H54 (cell line): ENCODE data around the gene LYPLA2.

Source experiments
- DNase-seq: peaks from one replicate; pipeline ENCODE4 v3.0.0; 2011; ENCODE audit warnings: low spot score, mixed read lengths; ENCODE audit not compliant: insufficient read length
- FAIRE-seq: peaks from 3 replicates; lab custom pipeline; 2011; peaks lifted over from hg19 to GRCh38; lab: Jason Lieb, UNC
- POLR2A ChIP-seq: IDR thresholded peaks from 2 replicates; pipeline ENCODE4 v1.6.1; 2011; ENCODE audit warnings: low read depth, mild to moderate bottlenecking, low read length

The LYPLA2 gene

DNA sequence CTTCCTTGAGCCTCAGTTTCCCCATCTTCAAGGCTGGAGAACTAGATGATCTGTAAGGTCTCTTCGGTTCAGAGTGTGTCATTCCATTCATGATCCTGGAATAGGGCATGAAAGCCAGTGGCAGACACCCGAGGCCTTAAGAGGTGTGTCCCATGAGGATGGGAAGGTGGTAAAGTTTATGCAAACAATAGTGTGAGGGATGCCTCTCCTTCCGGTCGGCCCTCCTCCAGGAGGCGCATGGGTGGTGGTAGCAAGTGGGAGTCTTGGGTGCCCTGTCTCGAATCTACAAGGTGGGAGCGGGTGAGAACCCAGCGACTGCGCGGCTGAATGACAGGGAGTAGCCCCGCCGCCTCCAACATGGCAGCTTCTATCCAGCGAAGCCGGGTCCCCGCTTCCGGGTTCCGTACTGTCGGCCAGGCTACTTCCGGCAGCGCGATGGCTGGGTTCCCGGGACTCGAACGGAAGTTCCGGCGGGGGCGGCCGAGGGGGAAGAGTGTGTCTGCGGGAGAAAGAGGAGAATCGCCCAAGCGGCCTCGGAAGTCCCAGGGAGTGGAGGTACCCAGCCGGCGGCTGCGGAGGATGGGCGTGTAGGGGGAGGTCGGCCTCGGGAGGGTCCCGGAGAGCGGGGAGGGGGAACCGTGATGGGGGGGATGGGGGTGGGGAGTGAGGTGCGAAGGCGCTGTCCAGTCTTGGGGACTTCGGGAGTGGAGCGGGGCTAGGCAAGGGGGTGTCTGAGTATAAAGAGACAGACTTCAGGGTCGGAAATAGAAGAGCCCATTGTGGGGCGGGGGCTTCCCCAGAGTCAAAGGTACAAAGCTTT is at the start of gene LYPLA2:
TSS of gene LYPLA2 (plus strand) at position 450 of the 820 bp plus-strand sequence. CDS start 1,538 bp downstream, outside the sequence.
- peak; percentile 73 for DNase-seq
- TF ChIP-seq POLR2A = peak; percentile 42; the same call in 1 of the 2 replicates
- no peak for FAIRE-seq

DNA sequence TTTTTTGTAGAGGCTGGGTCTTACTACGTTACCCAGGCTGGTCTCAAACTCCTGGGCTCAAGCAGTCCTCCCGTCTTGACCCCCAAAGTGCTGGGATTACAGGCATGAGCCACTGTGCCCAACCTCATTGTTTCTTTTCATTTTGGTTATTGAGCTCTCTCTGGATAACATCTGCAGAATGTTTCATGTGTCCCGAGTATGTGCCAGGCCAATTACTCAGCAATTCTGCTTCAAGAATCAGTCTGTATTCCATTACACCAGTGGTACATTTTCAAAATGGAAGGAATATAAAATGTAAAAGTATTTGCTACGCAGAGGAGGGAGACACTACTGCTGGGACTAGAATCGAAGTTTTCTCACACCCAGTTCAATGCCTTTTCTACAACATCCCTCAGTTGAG is 49.3 kb upstream of the LYPLA2 start:
- FAIRE-seq (no peak), DNase-seq (no peak)
- TF ChIP-seq POLR2A = no peak

DNA sequence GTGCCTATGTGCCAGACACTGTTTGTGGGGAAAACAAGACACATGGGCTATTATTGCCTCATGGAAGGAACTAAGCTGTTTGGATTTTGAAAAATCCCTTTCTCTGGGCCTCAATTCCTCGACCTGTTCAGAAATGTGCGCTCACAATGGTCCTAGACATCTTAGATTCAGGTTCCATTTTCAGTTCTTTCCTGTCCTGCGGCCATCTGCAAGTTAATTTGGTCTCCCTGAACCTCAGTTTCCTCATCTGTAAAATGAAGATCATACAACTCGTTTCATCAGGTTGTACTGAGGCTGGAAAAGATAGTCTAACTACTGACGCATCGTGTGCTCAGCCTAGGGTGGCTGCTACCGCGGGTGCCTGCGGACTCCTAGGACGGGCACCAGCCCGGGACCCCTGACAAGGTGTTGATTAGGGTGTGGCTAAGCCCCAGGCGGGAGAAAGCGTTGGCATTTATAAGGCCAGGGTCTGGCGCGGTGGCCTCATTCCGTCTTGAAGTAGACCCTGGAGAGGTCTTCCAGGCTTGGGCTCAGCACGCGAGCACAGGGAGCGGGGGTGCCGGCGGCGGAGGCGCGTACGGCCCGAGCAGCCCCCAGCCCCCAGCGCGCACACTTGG is 48.2 kb upstream of the LYPLA2 start:
- FAIRE-seq (no peak), DNase-seq (no peak)
- no peak for TF ChIP-seq POLR2A

DNA sequence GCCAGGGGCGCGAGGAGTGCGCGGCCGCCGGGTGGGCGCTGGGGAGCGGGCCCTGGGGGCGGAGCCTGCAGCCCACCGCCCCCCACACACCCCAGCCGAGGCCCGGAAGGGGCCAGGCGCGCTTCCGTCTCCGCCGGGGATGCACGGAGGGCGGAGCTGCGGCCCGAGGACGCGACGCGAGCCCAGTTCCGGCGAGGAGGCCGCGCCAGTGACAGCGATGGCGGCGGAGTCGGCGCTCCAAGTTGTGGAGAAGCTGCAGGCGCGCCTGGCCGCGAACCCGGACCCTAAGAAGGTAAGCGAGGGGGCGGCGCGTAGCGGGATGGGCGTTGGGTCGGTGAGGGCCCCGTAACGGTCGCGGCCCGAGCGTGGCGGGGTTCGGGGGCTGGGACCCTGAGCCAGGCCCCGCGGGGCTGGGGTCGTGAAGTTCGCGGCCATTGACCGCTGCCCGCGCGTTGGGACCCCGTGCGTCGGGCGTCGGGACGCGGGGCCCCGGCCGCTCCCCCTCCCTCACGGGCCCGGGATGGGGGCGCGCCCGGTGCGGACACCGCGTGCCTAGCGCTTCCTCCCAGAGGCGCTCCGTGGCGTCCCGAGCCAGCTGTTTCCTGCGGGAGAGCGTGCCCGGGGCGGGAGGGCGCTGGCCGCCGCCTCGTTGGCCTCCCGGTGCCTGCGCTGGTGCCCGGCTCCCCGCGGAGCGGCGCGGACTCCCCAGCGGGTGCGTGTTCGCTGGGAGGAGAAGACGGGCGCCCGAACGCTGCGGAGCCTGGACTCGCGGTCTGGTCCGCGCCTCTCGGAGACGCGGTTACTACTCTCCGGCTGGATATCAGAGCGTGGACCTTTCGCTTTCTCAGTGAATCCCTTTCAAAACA is 47.4 kb upstream of the LYPLA2 start, which contains the start of gene ELOA:
TSS of gene ELOA (plus strand) at position 185 of the 866 bp plus-strand sequence. CDS start at position 218, 33 bp downstream.
- FAIRE-seq (no peak), DNase-seq (peak; percentile 64)
- TF ChIP-seq POLR2A = peak; percentile 87

DNA sequence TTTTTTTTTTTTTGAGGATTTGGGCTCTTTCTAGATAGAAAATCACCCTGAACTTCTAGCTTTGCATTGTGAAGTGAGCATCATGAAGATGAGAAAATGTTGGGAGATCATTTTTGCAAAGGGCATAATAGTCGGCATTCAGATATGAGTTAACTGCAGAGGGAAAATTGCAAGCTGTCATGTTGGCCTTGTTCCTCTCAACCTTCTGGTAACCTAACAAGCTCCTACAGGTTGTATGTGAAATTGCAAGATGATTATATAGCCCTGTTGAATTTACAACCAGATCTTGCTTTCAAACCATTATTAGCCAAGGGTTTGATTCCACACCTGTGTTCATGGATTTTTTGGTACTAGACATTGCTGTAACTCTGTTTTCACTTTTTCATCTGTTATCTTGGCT is 45.4 kb upstream of the LYPLA2 start:
- TF ChIP-seq POLR2A = no peak
- peak; percentile 28 for DNase-seq
- no peak for FAIRE-seq

DNA sequence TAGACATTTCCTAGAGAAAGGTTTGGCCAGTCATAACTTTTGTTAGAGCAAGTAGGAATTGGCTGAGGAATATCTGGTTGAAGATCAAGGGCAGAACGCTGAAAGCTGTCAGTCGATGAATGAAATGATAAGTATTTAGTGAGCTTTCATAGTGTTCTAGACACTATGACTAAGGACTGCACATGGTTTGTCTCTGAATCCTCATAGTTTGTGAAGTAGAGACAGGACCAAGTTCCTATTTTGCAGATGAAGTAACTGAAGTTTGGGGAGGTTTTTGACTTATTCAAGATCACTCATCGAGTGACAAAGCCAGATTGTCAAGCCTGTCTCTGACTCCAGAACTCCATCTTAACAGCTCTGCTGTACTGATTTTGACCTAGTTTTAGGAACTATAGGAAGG is 42.9 kb upstream of the LYPLA2 start:
- DNase-seq (no peak), FAIRE-seq (no peak)
- TF ChIP-seq POLR2A = no peak

DNA sequence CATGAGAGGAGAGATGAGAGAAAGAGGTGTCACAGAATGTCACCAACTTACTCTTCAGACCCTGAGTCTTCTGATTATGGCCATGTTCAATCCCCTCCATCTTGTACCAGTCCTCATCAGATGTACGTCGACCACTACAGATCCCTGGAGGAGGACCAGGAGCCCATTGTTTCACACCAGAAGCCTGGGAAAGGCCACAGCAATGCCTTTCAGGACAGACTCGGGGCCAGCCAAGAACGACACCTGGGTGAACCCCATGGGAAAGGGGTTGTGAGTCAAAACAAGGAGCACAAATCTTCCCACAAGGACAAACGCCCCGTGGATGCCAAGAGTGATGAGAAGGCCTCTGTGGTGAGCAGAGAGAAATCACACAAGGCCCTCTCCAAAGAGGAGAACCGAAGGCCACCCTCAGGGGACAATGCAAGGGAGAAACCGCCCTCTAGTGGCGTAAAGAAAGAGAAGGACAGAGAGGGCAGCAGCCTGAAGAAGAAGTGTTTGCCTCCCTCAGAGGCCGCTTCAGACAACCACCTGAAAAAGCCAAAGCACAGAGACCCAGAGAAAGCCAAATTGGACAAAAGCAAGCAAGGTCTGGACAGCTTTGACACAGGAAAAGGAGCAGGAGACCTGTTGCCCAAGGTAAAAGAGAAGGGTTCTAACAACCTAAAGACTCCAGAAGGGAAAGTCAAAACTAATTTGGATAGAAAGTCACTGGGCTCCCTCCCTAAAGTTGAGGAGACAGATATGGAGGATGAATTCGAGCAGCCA is 39.7 kb upstream of the LYPLA2 start:
- DNase-seq = peak; percentile 27
- FAIRE-seq = no peak
- TF ChIP-seq POLR2A = no peak

DNA sequence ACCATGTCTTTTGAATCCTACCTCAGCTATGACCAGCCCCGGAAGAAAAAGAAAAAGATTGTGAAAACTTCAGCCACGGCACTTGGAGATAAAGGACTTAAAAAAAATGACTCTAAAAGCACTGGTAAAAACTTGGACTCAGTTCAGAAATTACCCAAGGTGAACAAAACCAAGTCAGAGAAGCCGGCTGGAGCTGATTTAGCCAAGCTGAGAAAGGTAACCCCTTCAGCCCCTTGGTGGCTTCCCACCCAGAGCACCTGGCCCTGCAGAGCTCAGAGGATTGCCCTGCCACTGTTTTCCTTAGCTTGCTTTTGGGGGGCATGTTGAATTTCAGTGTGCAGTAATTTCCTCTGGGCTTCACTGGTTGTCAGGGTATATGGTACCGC is 39.1 kb upstream of the LYPLA2 start:
- no peak for TF ChIP-seq POLR2A
- DNase-seq (no peak), FAIRE-seq (no peak)

DNA sequence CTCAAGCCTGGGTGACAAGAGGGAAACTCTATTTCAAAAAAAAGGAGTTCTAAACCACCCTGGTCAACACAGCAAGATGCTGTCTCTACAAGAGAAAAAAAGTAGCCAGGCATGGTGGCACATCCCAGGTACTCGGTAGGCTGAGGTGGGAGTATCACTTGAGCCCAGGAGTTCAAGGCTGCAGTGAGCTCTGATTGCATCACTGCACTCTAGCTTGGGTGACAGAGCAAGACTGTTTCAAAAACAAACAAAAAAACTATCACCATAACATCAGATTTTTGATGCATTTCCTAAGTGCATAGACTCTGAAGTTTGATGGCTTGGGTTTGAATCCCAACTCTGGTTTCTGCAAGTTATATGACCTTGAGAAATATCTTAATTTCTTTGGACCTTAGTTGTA is 38.0 kb upstream of the LYPLA2 start:
- FAIRE-seq = no peak
- DNase-seq = no peak
- no peak for TF ChIP-seq POLR2A

DNA sequence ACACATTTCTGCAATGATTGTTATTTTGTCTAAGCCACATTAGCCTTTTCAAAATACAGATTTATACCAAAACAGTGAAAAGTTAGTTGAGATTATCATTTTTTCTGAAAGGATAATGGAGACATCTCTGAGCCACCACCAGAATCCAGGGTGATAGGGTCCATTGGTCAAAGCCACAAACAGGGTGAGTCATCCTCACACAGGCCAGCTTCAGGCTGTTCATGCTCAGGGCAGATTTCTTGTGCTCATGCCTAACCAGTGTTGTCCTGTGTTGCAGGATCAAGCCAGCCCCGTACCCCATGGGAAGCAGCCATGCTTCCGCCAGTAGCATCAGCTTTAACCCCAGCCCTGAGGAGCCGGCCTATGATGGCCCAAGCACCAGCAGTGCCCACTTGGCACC is 34.3 kb upstream of the LYPLA2 start:
- DNase-seq (no peak), FAIRE-seq (peak; percentile 90)
- no peak for TF ChIP-seq POLR2A

DNA sequence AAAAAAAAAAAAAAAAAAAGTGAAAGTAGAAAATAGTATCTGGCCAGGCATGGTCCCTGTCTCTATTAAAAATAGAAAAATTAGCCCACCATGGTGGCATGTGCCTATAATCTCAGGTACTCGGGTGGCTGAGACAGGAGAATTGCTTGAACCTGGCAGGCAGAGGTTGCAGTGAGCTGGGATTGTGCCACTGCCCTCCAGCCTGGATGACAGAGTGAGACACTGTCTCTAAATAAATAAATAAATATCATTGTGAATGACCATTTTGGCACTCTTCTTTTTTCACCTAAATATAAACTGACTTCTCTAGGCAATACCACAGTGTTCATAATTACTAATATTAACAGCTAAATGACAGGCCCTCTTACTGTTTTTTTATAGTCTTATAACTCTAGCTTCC is 33.1 kb upstream of the LYPLA2 start:
- FAIRE-seq (no peak), DNase-seq (no peak)
- TF ChIP-seq POLR2A = no peak

DNA sequence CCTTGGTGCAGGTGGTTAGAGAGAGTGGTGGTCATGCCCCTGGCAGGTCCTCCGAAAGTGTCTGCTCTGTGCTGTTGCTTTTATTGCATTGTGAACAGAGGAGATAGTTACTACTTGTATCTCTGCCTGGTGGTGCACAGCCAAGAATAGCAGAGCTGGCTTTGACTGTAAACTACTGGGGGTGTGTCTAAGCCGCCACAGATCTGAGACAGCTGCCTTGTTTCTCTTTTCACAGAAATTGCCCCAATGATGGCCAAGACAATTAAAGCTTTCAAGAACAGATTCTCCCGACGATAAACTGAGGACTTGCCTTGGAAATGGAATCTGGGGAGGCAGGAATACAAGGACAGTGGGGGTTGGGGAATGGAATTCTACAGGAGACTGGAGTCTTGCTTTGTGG is 31.7 kb upstream of the LYPLA2 start:
- no peak for TF ChIP-seq POLR2A
- FAIRE-seq (no peak), DNase-seq (no peak)

DNA sequence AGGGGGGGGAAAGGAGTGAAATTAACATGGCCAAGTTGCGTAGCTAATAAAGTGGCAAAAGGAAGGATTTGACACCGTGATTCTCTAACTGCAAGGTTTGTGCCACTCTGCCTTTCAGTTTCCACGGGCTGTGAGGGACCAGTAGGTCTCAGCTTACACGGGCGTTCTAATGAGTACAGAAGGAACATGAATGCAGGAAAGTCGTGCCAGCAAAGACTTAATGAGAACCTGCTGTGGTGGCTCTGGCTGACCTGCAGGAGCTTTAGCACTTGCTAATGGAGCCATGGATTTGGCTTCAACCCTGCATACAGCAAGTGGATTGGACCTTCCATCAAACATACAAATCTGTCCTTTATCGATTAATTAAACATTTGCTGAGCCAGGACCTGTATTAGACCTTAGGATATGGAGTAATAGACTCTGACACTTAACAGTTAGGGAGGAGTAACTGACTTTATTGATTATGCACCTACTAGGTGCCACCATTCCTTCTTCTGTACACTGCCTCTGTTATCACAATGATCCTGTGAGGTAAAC is 27.8 kb upstream of the LYPLA2 start:
- FAIRE-seq (no peak), DNase-seq (no peak)
- no peak for TF ChIP-seq POLR2A
